Keratinocyte (primary cell): ENCODE measurements around the gene HP.

Experiments used
- EZH2 ChIP-seq: IDR thresholded peaks from one replicate; pipeline ENCODE4 v1.6.1; 2012; ENCODE audit warnings: inconsistent platforms, mild to moderate bottlenecking, low read length, moderate library complexity
- TF ChIP-seq, protein P1 (sequence below), 3 experiments: IDR thresholded peaks in 1 of 3; conservative IDR thresholded peaks in 1 of 3; optimal IDR thresholded peaks in 1 of 3; 2 replicates in 2 of 3; 3 replicates in 1 of 3; pipeline versions ENCODE3 to v1.5.1; 2011; ENCODE audit warnings: low read length in 3 of 3, mild to moderate bottlenecking in 3 of 3, moderate library complexity in 2 of 3, control low read depth in 1 of 3, inconsistent platforms in 1 of 3; ENCODE audit not compliant: insufficient read depth in 2 of 3; ENCODE audit errors: extremely low read depth in 1 of 3

DNA sequence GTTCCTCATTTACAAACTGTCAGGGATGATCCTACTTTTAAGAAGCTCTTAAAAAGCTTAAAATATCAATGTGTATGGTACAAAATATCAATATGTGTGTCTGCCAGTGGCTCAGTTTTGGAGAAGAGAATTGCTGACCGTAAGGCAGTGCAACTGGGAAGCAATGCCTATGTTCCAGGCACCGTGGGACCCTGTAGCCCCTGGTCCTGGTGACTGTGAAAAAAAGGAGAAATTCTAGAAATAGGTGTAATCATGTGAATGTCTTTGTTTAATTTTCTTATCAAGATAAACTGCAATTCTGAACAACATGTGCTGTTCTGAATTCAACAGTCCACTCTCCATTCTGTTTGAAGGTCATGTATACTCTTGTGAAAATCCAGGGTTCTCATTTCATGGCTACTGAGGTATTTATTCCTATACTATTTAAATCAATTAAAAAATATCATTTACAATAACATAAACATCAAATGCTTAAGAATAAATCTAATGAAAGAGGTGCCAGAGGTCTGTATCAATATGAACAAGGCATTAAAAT, 9.4 kb upstream of the HP start:
- TF ChIP-seq, protein P1, sequence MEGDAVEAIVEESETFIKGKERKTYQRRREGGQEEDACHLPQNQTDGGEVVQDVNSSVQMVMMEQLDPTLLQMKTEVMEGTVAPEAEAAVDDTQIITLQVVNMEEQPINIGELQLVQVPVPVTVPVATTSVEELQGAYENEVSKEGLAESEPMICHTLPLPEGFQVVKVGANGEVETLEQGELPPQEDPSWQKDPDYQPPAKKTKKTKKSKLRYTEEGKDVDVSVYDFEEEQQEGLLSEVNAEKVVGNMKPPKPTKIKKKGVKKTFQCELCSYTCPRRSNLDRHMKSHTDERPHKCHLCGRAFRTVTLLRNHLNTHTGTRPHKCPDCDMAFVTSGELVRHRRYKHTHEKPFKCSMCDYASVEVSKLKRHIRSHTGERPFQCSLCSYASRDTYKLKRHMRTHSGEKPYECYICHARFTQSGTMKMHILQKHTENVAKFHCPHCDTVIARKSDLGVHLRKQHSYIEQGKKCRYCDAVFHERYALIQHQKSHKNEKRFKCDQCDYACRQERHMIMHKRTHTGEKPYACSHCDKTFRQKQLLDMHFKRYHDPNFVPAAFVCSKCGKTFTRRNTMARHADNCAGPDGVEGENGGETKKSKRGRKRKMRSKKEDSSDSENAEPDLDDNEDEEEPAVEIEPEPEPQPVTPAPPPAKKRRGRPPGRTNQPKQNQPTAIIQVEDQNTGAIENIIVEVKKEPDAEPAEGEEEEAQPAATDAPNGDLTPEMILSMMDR (optimal IDR thresholded peaks at IDR 0.05 in 1 of 3, IDR thresholded peaks at IDR 0.05 in 1 of 3, conservative IDR thresholded peaks at IDR 0.05 in 1 of 3; ENCODE audit: extremely low read depth in 1 of 3, insufficient read depth in 2 of 3, low read length in 3 of 3): no peak
- no peak for TF ChIP-seq EZH2
